Measurements from ENCODE around the gene PLS1.

GRCh38 chr3:142726017-142726416 lies 129.8 kb downstream of the PLS1 start:
- TF ChIP-seq CTCF (IDR thresholded peaks at IDR 0.05) (no peak), POLR2AphosphoS5 (IDR thresholded peaks at IDR 0.05) (no peak)
